ENCODE results near the gene LPIN3. TPM values are rescaled to one million over a fixed set of nuclear protein-coding genes. Genes with fewer than 3 reads are reported as not detected.

LPIN3 gene
- total RNA-seq, 2 experiments from 2014 or later: 1.9 to 2.4 TPM

- ATAC-seq (ENCODE audit: poor library complexity) (no peak), DNase-seq (no peak)
- intact Hi-C loops (cut with DNase I, micrococcal nuclease): loop anchor here in 1 of 2 experiments (10.0 kb wide), 1 partner anchor 102 kb away; no protein-coding TSS in a partner anchor
- no peaks in the 10 kb centered on the region for H3K9me3 Mint-ChIP-seq
- Histone ChIP-seq H3K27me3 (ENCODE audit: control insufficient read depth in 1 of 2, insufficient read depth in 2 of 2, low read length in 2 of 2) (no peaks in the 10 kb centered on the region), H3K4me3 (ENCODE audit: low read length) (no peak overlapping the region), H3K9me3 (ENCODE audit: control insufficient read depth in 1 of 2, insufficient read depth in 1 of 2, low read length in 2 of 2) (no peaks in the 10 kb centered on the region), H3K4me1 (ENCODE audit: insufficient read depth, low read length) (peaks cover 14% of the 10 kb centered on the region), H3K27ac (ENCODE audit: low read depth in 1 of 2, low read length in 2 of 2) (no peak overlapping the region), H3K36me3 (ENCODE audit: insufficient read depth, low read length) (no peaks in the 10 kb centered on the region)
- ChIA-PET POLR2A (no interaction called here), CTCF (interaction anchor here (1.2 kb wide), 1 partner anchor 164 kb away, joined by 5 read pairs; no protein-coding TSS in a partner anchor)
- TF ChIP-seq CTCF (IDR thresholded peaks at IDR 0.05): no peak
- no peak overlapping the region for H3K27ac Mint-ChIP-seq
- peaks cover 11% of the 10 kb centered on the region for H3K4me1 Mint-ChIP-seq (ENCODE audit: low read depth)
- no peak overlapping the region for H3K4me3 Mint-ChIP-seq
- H3K27me3 Mint-ChIP-seq: peaks cover 7% of the 10 kb centered on the region
- no peaks in the 10 kb centered on the region for H3K36me3 Mint-ChIP-seq (ENCODE audit: low read depth)
Observed at GRCh38 chr20:41336711-41337492, 3.7 kb upstream of the LPIN3 start.

DNA sequence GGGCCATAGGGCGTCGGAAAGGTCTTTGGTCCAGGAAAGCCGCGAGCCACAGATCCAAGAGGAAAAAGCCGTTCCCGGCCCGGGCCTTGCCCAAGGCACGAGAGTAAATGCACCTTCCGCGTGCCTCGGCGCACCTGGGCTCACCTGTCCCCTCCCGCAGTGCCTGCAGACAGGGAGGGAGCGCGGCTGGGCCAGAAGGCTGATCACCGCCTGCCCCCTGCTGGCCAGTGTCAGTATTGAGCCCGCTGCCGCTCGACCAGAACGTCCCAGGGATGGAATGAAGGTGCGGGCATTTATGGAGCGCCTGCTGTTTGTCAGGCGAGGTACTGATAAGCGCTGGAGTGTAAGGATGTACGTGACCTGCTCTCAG is 679 bp upstream of the LPIN3 start:
- H3K4me1 ChIP-seq (ENCODE audit: insufficient read depth, low read length): peaks cover 14% of the 10 kb centered on the region
- no peaks in the 10 kb centered on the region for H3K9me3 ChIP-seq (ENCODE audit: control insufficient read depth in 1 of 2, insufficient read depth in 1 of 2, low read length in 2 of 2)
- peaks cover 11% of the 10 kb centered on the region for H3K4me1 Mint-ChIP-seq (ENCODE audit: low read depth)
- DNase-seq (peak; percentile 73 to 91 (median 83)), ATAC-seq (ENCODE audit: poor library complexity) (peak; percentile 95)
- H3K9me3 Mint-ChIP-seq: no peaks in the 10 kb centered on the region
- no peaks in the 10 kb centered on the region for H3K36me3 Mint-ChIP-seq (ENCODE audit: low read depth)
- H3K4me3 Mint-ChIP-seq: peak overlapping the region; percentile 84
- H3K27ac ChIP-seq (ENCODE audit: low read depth in 1 of 2, low read length in 2 of 2): no peak overlapping the region
- H3K36me3 ChIP-seq (ENCODE audit: insufficient read depth, low read length): no peaks in the 10 kb centered on the region
- POLR2A ChIA-PET: interaction anchor here (2.0 kb wide), 1 partner anchor 183 kb away, joined by 7 read pairs; no protein-coding TSS in a partner anchor
- peaks cover 7% of the 10 kb centered on the region for H3K27me3 Mint-ChIP-seq
- peak overlapping the region; percentile 10 for H3K27ac Mint-ChIP-seq
- TF ChIP-seq CTCF (IDR thresholded peaks at IDR 0.05): peak; percentile 100
- H3K4me3 ChIP-seq (ENCODE audit: low read length): peak overlapping the region; percentile 31
- no peaks in the 10 kb centered on the region for H3K27me3 ChIP-seq (ENCODE audit: control insufficient read depth in 1 of 2, insufficient read depth in 2 of 2, low read length in 2 of 2)
- CTCF ChIA-PET: interaction anchor here (0.8 to 2.0 kb wide), 8 partner anchors 8 to 377 kb away, joined by 3 to 12 read pairs (median 4); no protein-coding TSS in a partner anchor
- intact Hi-C loops (cut with DNase I, micrococcal nuclease): loop anchor here (1.0 to 10.0 kb wide), 8 partner anchors 21 to 372 kb away; no protein-coding TSS in a partner anchor

DNA sequence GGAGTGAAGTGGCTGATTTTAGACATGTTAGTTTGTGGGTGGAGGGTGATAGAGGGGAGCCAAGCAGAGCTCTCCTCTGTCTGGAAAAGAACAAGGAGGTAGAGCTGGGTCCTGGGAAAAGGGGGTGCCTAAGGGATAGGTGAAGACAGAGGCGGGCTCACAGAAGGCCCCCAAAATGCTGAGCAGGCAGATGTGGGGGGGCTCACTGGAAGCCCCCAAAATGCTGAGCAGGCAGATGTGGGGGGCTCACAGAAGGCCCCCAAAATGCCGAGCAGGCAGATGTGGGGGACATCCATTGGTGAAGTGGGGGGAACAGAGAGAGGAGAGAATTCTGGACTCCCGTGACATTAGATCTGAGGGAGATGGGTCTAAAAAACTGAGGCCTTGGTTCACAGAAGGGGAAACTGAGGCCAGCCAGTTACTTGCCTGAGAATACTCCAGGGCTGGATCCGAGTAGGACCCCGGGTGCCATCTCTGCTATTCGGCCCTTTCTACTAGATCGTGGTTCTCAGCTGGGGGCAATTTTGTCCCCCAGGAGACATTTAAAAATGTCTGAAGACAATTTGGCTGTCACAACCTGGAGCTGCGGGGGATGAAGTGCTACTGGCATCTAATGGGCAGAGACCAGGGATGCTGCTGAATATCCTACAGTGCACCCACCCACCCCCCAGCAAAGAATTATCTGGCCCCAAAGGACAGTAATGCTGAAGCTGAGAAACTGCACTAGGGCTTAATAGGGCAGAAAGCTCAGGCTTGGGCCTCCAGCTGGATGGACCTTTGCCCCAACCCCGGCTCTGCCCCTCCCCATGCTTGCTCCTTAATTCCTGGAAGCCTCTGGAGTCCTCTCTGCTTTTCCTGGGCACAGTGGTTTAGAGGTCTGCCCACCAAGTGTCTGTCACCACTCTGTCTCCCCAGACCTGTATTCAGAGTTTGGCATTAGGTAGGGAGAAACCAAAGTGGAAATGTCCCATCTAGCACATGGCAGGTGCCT is 2.1 kb downstream of the LPIN3 start:
- no peak for ATAC-seq (ENCODE audit: poor library complexity)
- ChIA-PET POLR2A (no interaction called here), CTCF (interaction anchor here (0.8 to 1.8 kb wide), 2 partner anchors 170 to 207 kb away, joined by 4 to 7 read pairs; no protein-coding TSS in a partner anchor)
- peaks cover 11% of the 10 kb centered on the region for H3K4me1 Mint-ChIP-seq (ENCODE audit: low read depth)
- Histone ChIP-seq H3K9me3 (ENCODE audit: control insufficient read depth in 1 of 2, insufficient read depth in 1 of 2, low read length in 2 of 2) (peaks cover 0 to 4% of the 10 kb centered on the region in 2 experiments), H3K27me3 (ENCODE audit: control insufficient read depth in 1 of 2, insufficient read depth in 2 of 2, low read length in 2 of 2) (no peaks in the 10 kb centered on the region), H3K27ac (ENCODE audit: low read depth in 1 of 2, low read length in 2 of 2) (no peak overlapping the region), H3K4me3 (ENCODE audit: low read length) (no peak overlapping the region), H3K36me3 (ENCODE audit: insufficient read depth, low read length) (no peaks in the 10 kb centered on the region), H3K4me1 (ENCODE audit: insufficient read depth, low read length) (peaks cover 14% of the 10 kb centered on the region)
- intact Hi-C loops (cut with DNase I, micrococcal nuclease): loop anchor here in 1 of 2 experiments (5.0 kb wide), 1 partner anchor 70 kb away; no protein-coding TSS in a partner anchor
- TF ChIP-seq CTCF (IDR thresholded peaks at IDR 0.05): no peak
- H3K36me3 Mint-ChIP-seq (ENCODE audit: low read depth): no peaks in the 10 kb centered on the region
- H3K27ac Mint-ChIP-seq: no peak overlapping the region
- H3K4me3 Mint-ChIP-seq: no peak overlapping the region
- H3K9me3 Mint-ChIP-seq: no peaks in the 10 kb centered on the region
- peaks cover 3% of the 10 kb centered on the region for H3K27me3 Mint-ChIP-seq
- no peak for DNase-seq
